ENCODE data around the gene SLC25A48. TPM values are rescaled to one million over a fixed set of nuclear protein-coding genes. Genes with fewer than 3 reads are reported as not detected.
"Not testable (repeated sequence)": the region's sequence is repeated elsewhere in the genome, so short reads cannot be mapped to it uniquely, and the experiment has no call there.

SLC25A48 gene
- total RNA-seq, 1 donor from 2014 or later = not detected

DNA sequence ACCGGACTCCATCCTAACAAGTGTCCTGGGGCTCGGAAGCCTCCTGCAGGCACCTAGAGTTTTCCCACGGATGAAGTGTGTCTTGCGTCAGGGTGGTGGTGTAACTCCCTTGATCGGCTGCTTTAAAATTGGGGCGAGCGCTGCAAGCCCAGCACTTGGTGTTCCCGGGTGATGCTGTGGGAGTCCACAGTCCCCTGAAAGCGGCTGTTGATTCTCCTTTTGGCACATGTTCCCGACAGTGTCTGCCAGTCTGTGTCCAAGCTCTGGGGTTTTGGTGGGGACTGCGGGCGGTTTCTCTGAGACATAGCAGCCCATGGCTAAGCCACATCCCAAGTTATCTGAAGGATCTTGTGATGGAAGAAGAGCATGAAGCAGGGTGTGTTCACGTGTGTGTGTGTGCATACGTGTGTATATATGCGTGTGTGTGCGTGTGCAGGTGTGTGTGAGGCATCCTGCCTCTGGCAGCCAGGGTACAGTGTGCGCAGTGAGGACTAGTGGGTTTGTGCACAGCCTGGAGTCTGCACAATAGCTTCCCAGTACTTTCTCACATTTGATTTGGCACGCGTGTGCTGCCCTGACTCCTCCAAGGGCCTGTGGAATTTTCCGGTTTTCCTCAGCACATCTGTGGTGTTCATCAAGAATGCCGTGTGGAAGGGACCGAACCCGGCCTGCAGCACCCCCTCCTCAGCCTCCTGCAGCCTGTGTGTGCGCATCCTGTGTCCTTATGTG, 16.9 kb downstream of the SLC25A48 start:
- no peak overlapping the region for H3K4me3 Mint-ChIP-seq
- TF ChIP-seq CTCF (IDR thresholded peaks at IDR 0.05) = no peak
- no peaks in the 10 kb centered on the region for H3K9me3 Mint-ChIP-seq
- no peaks in the 10 kb centered on the region for H3K36me3 Mint-ChIP-seq (ENCODE audit: low read depth)
- peaks cover 6% of the 10 kb centered on the region for H3K27me3 Mint-ChIP-seq
- CTCF ChIA-PET = no interaction called here
- no peak for ATAC-seq (ENCODE audit: low read depth)
- H3K27ac Mint-ChIP-seq = no peak overlapping the region
- DNase-seq = no peak
- no peaks in the 10 kb centered on the region for H3K4me1 Mint-ChIP-seq
- POLR2A ChIA-PET = no interaction called here
- intact Hi-C loops (cut with micrococcal nuclease) = no loop called here

DNA sequence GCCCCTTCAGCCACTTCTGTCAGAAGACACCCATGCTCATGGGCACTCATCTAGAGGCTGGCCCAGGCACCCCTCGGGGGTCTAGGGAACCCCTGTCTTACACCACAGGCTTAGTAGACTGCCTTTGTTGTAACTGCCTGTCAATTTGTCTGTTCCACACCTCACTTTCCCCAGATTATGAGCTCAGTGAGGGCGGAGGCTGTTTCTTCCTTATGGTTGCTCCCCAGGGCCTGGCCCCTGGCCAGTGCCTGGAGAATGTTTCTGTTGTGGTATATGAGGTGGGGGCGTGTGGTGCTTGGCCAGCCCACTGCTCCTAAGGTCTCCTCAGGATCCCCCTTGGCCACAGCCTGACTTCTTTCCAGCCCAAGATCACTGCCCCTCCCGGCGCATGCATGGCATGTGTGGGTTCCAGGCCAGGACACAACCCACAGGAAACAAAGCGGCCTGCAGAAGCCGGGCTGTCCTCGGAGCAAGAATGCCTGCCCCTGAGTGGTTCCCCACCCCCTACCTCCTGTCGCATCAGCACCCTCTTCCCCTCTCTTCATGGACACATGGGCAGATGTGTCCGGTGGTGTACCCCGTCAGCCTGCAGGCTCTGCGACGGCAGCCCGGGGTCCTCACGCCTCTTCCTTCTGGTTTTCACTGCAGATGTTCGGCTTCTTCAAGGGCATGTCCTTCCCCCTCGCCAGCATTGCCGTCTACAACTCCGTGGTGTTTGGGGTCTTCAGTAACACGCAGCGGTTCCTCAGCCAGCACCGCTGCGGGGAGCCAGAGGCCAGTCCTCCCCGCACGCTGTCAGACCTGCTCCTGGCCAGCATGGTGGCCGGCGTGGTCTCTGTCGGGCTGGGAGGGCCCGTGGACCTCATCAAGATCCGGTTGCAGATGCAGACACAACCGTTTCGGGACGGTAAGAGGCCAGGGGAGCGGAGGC, 17.7 kb downstream of the SLC25A48 start:
- Mint-ChIP-seq H3K27ac (no peak overlapping the region), H3K27me3 (peaks cover 6% of the 10 kb centered on the region), H3K36me3 (ENCODE audit: low read depth) (no peaks in the 10 kb centered on the region), H3K9me3 (no peaks in the 10 kb centered on the region), H3K4me3 (no peak overlapping the region), H3K4me1 (no peaks in the 10 kb centered on the region)
- no peak for ATAC-seq (ENCODE audit: low read depth)
- ChIA-PET POLR2A (no interaction called here), CTCF (no interaction called here)
- intact Hi-C loops (cut with micrococcal nuclease) = no loop called here
- DNase-seq = no peak
- no peak for TF ChIP-seq CTCF (IDR thresholded peaks at IDR 0.05)

DNA sequence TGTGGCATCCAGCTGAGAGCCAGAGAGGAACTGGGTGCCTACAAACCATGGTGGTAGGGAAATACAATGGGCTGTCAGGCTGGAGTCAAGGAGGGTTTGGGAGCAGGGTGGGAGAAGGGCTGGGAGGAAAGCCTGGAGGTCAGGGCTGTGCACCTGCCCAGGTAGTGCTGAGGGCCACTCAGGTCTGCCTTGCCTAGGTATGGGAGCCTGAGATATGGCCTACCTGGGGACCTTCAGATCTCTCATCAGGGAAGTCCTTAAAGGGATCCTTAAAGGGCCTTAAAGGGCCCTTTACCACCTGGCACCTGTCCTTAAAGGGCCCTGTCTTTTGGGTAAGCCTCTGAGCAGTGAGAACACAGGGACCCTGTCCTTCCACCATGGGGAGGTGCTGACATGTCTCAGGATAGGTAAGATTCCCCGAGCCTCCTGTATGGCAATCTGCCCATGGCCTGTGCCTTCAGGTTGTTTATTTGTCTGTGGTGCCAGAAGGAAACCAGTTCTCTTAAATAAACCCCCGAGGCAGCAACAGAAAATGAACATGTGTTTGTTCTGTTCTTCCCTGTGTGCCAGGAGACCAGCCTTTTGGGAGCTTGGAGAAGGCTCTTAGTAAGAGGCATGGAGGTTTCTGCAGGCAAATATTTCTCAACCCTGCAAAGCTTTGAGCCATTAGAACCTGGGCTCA, 23.3 kb downstream of the SLC25A48 start:
- no peak for TF ChIP-seq CTCF (IDR thresholded peaks at IDR 0.05)
- H3K36me3 Mint-ChIP-seq (ENCODE audit: low read depth) = no peaks in the 10 kb centered on the region
- no peak overlapping the region for H3K4me3 Mint-ChIP-seq

DNA sequence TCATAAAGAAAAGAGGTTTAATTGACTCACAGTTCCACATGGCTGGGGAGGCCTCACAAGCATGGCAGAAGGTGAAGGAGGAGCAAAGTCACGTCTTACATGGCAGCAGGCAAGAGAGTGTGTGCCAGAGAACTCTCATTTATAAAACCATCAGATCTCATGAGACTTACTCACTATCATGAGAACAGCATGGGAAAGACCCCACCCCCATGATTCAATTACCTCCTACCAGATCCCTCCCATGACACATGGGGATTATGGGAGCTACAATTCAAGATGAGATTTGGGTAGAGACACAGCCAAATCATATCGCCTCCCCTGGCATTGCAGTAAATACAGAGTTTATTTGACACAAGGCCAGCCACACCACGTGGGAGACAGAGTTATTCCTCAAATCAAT, 24.7 kb downstream of the SLC25A48 start:
- H3K9me3 Mint-ChIP-seq; DNase-seq; CTCF ChIA-PET; ATAC-seq (ENCODE audit: low read depth); H3K27ac Mint-ChIP-seq; H3K4me1 Mint-ChIP-seq; H3K36me3 Mint-ChIP-seq (ENCODE audit: low read depth); intact Hi-C loops (cut with micrococcal nuclease); POLR2A ChIA-PET; H3K4me3 Mint-ChIP-seq: not testable (repeated sequence)
- H3K27me3 Mint-ChIP-seq = peaks cover 11% of the 10 kb centered on the region

More for the DNA sequence above, 23.3 kb downstream of the SLC25A48 start:
- Mint-ChIP-seq H3K9me3 (peaks cover 4% of the 10 kb centered on the region), H3K4me1 (no peaks in the 10 kb centered on the region), H3K27ac (no peak overlapping the region), H3K27me3 (peaks cover 5% of the 10 kb centered on the region)
- ATAC-seq (ENCODE audit: low read depth) = no peak
- no peak for DNase-seq
- ChIA-PET CTCF (no interaction called here), POLR2A (no interaction called here)
- intact Hi-C loops (cut with micrococcal nuclease) = no loop called here

- H3K4me1 Mint-ChIP-seq = no peaks in the 10 kb centered on the region
- H3K36me3 Mint-ChIP-seq (ENCODE audit: low read depth) = no peaks in the 10 kb centered on the region
- H3K4me3 Mint-ChIP-seq = no peak overlapping the region
- peaks cover 11% of the 10 kb centered on the region for H3K27me3 Mint-ChIP-seq
- peaks cover 4% of the 10 kb centered on the region for H3K9me3 Mint-ChIP-seq
- ATAC-seq (ENCODE audit: low read depth) = no peak
- DNase-seq = no peak
- ChIA-PET POLR2A (no interaction called here), CTCF (no interaction called here)
- H3K27ac Mint-ChIP-seq = no peak overlapping the region
- intact Hi-C loops (cut with micrococcal nuclease) = no loop called here
- TF ChIP-seq CTCF (IDR thresholded peaks at IDR 0.05) = no peak
These were observed 25.2 kb downstream of the SLC25A48 start for GRCh38 chr5:135859641-135860040.
